Hepatocyte (in vitro differentiated cells): ENCODE results near the gene MACROD2. TPM values are rescaled to one million over a fixed set of nuclear protein-coding genes. Genes with fewer than 3 reads are reported as not detected.

Experiments
- DNase-seq: peaks from one replicate; pipeline ENCODE4 v3.0.0-alpha.2; 2016; ENCODE audit warnings: low spot score
- H2AFZ ChIP-seq: fragments of 200-600 bp; sonication (generic); 2 replicates; pipeline ENCODE4 v1.6.0; 2016; ENCODE audit warnings: antibody characterized with exemption, mild to moderate bottlenecking
- H3K27ac ChIP-seq: fragments of 200-600 bp; sonication (generic); 2 replicates; pipeline ENCODE4 v1.5.1; 2016; ENCODE audit warnings: mild to moderate bottlenecking
- H3K27me3 ChIP-seq: fragments of 200-600 bp; sonication (generic); 2 replicates; pipeline ENCODE4 v1.6.1; 2016
- H3K36me3 ChIP-seq: fragments of 200-600 bp; sonication (generic); replicated peaks from 2 replicates; pipeline ENCODE4 v1.5.1; 2016; ENCODE audit warnings: low read depth; ENCODE audit not compliant: insufficient read depth
- H3K4me1 ChIP-seq: fragments of 200-600 bp; sonication (generic); 2 replicates; pipeline ENCODE4 v1.5.1; 2016; ENCODE audit warnings: mild to moderate bottlenecking, moderate library complexity; ENCODE audit not compliant: insufficient read depth
- H3K4me2 ChIP-seq: fragments of 200-600 bp; sonication (generic); 2 replicates; pipeline ENCODE4 v1.6.0; 2016
- H3K4me3 ChIP-seq: fragments of 200-600 bp; sonication (generic); 2 replicates; pipeline ENCODE4 v1.5.1; 2016; ENCODE audit warnings: mild to moderate bottlenecking
- H3K79me2 ChIP-seq: fragments of 200-600 bp; sonication (generic); 2 replicates; pipeline ENCODE4 v1.6.0; 2017; ENCODE audit warnings: mild to moderate bottlenecking
- H3K9me2 ChIP-seq: fragments of 200-600 bp; sonication (generic); replicated peaks from 2 replicates; pipeline ENCODE4 v1.6.0; 2017; ENCODE audit warnings: mild to moderate bottlenecking; ENCODE audit not compliant: insufficient read depth
- H3K9me3 ChIP-seq: fragments of 200-600 bp; sonication (generic); 2 replicates; pipeline ENCODE4 v1.5.1; 2016; ENCODE audit warnings: low read depth, mild to moderate bottlenecking
- H4K20me1 ChIP-seq: fragments of 200-600 bp; sonication (generic); 2 replicates; pipeline ENCODE4 v1.6.0; 2016; ENCODE audit warnings: mild to moderate bottlenecking; ENCODE audit not compliant: insufficient read depth, poor library complexity, severe bottlenecking
- CTCF ChIP-seq: fragments of 200-600 bp; sonication (generic); IDR thresholded peaks from 2 replicates; pipeline ENCODE4 v1.5.1; 2016; ENCODE audit warnings: antibody characterized with exemption, mild to moderate bottlenecking; ENCODE audit not compliant: poor library complexity
- EZH2 ChIP-seq: fragments of 200-600 bp; sonication (generic); IDR thresholded peaks from 2 replicates; pipeline ENCODE4 v1.6.1; 2016; ENCODE audit warnings: antibody characterized with exemption, mild to moderate bottlenecking, borderline replicate concordance
- EZH2phosphoT487 ChIP-seq: fragments of 200-600 bp; sonication (generic); IDR thresholded peaks from one replicate; pipeline ENCODE4 v1.6.1; 2018; ENCODE audit warnings: antibody characterized with exemption, mild to moderate bottlenecking, low read depth, moderate library complexity; ENCODE audit not compliant: unreplicated experiment, severe bottlenecking
- WGBS: methylation state at CpG from one replicate; pipeline ENCODE4 v1.1.6; 2016; ENCODE audit warnings: low lambda C conversion rate; ENCODE audit errors: missing lambda C conversion rate; 5-methylcytosine and 5-hydroxymethylcytosine counted together
- polyA plus RNA-seq: library from polyadenylated mRNA; unstranded; fragments of >200 nt; fragmentation: Nextera tagmentation; extraction: Ambion mirVana; gene quantifications from 2 replicates; pipeline ENCODE4 v1.2.1, GENCODE V29; 2016
- total RNA-seq: library from RNA; depleted of rRNA; stranded (reverse); fragments of >200 nt; gene quantifications from 2 replicates; pipeline ENCODE4 v1.2.3, GENCODE V29; 2014

MACROD2 gene
- total and polyA plus RNA-seq, 2 experiments from 2014 or later, result 2.4 to 3.1 TPM

- H3K9me3 ChIP-seq, result no peaks in the 10 kb centered on the region
- no peaks in the 10 kb centered on the region for H4K20me1 ChIP-seq
- H3K4me2 ChIP-seq, result no peak overlapping the region
- H3K79me2 ChIP-seq, result no peaks in the 10 kb centered on the region
- H3K9me2 ChIP-seq, result no peaks in the 10 kb centered on the region
- H3K4me1 ChIP-seq, result peaks cover 12% of the 10 kb centered on the region
- H3K27me3 ChIP-seq, result no peaks in the 10 kb centered on the region
- H3K4me3 ChIP-seq, result no peak overlapping the region
- H3K27ac ChIP-seq, result no peak overlapping the region
- no peaks in the 10 kb centered on the region for H3K36me3 ChIP-seq
- DNase-seq, result no peak
- WGBS, result 95% methylated on average over 4 of the region's 4 CpGs
- H2AFZ ChIP-seq, result no peak overlapping the region
- TF ChIP-seq EZH2phosphoT487 (no peak), CTCF (no peak)
Observed at GRCh38 chr20:14932040-14932439, 936.7 kb downstream of the MACROD2 start.

- Histone ChIP-seq H3K4me1 (peaks cover 12% of the 10 kb centered on the region), H3K9me3 (peaks cover 2% of the 10 kb centered on the region), H3K9me2 (no peaks in the 10 kb centered on the region), H2AFZ (no peak overlapping the region), H3K4me2 (no peak overlapping the region), H3K4me3 (no peak overlapping the region), H3K27ac (no peak overlapping the region), H4K20me1 (no peaks in the 10 kb centered on the region), H3K27me3 (no peaks in the 10 kb centered on the region), H3K36me3 (no peaks in the 10 kb centered on the region), H3K79me2 (no peaks in the 10 kb centered on the region)
- no peak for DNase-seq
- TF ChIP-seq EZH2phosphoT487 (no peak), CTCF (no peak), EZH2 (no peak)
- 53% methylated on average over 1 of the region's 1 CpG for WGBS
Observed at GRCh38 chr20:14935285-14935684, 940.0 kb downstream of the MACROD2 start.

GRCh38 chr20:14937021-14937420, 941.7 kb downstream of the MACROD2 start:
- peaks cover 12% of the 10 kb centered on the region for H3K4me1 ChIP-seq
- WGBS, result 96% methylated on average over 3 of the region's 3 CpGs
- H3K27me3 ChIP-seq, result no peaks in the 10 kb centered on the region

More at GRCh38 chr20:14937021-14937420, 941.7 kb downstream of the MACROD2 start:
- Histone ChIP-seq H2AFZ (no peak overlapping the region), H3K4me3 (no peak overlapping the region), H3K27ac (no peak overlapping the region), H4K20me1 (no peaks in the 10 kb centered on the region), H3K36me3 (no peaks in the 10 kb centered on the region), H3K4me2 (no peak overlapping the region), H3K9me2 (no peaks in the 10 kb centered on the region), H3K79me2 (no peaks in the 10 kb centered on the region), H3K9me3 (peaks cover 6% of the 10 kb centered on the region)
- TF ChIP-seq CTCF (no peak), EZH2 (no peak), EZH2phosphoT487 (no peak)
- DNase-seq, result no peak
